HG03439 (cell line): Measurements from ENCODE around the gene ISY1.
"Not testable (repeated sequence)": the region's sequence is repeated elsewhere in the genome, so short reads cannot be mapped to it uniquely, and the experiment has no call there.

Experiments used
- ATAC-seq: cut with Tn5 transposase; IDR thresholded peaks from one replicate; pipeline ENCODE4 v1.9.1; 2021; ENCODE audit warnings: mild to moderate bottlenecking, moderate library complexity; ENCODE audit not compliant: unreplicated experiment

ISY1 gene

DNA sequence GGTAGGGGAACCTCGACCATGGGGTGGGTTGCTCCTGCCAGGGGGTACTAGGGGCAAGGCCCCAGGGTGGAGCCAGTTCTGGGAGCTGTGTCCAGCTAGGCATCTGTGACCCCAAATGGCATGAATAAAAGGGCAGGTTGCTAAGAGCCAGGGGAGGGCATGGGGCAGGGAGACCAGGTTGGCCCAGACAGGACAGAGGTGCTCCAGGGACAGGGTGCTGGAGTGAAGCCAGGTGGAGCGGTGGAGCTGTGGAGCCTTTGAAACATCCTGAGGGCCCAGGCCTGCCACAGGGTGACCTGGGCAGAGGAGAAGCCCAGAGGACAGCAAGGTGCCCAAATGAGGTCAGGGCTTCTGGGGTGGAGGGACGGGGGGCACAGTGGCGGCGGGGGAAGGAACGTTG lies 72.6 kb downstream of the ISY1 start:
- ATAC-seq, result not testable (repeated sequence)

DNA sequence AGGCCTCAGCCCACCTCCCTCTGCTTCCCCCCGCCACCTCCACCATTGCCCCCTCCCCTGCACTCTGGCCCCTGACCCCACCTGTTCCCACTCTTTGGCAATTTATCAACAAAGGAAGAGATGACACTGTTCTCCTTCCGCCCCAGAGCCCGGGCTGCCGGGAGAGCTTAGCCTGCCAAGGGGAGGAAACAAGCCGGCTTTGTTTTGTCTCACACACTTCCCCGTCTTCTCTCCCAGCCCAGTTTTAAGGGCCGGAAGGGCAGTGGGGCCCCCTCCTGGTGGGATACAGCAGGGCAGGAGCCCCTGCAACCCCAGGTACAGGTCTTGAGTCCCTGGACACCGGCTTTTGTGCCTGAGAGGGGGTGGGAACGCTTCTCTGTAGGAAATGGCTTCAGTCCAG lies 73.0 kb downstream of the ISY1 start:
- not testable (repeated sequence) for ATAC-seq

DNA sequence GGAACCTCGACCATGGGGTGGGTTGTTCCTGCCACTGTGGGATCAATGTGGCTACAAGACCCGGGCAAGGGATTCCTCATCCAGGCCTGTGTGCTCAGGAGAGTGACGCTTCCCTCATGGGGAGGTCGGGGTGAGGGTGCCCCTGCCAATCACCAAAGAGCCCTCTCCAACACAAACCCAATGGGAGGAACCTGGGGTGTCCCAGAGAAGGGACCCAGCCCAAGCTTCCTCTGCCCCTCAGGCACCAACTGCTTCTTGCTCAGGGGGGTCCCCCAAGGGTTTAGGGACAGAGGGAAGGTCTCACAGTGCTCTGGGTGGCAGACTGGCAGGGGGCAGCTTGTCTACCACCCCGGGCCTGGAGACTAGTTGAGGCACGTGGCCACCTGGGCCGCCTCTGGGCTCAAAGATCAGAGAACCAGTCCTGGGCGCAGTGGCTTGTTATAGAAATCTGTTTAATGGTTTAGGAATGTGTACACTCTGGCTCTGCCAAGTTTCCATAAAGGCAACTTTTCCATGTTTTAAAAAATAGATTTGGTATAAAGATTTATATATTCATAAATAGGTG lies 73.6 kb downstream of the ISY1 start:
- ATAC-seq, result no peak

DNA sequence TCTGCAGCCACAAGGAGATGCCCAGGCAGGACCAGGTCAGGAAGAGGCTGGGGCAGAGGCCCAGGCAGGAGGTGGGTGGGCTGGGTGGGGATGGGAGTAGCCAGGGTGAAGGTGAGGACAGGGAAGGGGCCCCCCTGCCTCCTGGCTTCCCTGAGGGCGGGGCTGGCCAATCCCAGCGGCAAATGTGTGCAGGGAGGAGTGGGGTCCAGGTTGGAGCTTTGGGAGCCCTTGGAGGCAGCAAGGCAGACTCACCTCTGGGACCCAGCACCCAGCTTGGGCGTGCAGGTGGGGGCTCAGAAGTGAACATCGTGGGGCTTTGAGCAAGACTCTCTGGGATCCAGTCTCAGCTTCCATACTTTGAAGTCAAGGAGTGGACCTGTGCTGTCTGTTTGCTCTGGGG lies 75.0 kb downstream of the ISY1 start:
- no peak for ATAC-seq

DNA sequence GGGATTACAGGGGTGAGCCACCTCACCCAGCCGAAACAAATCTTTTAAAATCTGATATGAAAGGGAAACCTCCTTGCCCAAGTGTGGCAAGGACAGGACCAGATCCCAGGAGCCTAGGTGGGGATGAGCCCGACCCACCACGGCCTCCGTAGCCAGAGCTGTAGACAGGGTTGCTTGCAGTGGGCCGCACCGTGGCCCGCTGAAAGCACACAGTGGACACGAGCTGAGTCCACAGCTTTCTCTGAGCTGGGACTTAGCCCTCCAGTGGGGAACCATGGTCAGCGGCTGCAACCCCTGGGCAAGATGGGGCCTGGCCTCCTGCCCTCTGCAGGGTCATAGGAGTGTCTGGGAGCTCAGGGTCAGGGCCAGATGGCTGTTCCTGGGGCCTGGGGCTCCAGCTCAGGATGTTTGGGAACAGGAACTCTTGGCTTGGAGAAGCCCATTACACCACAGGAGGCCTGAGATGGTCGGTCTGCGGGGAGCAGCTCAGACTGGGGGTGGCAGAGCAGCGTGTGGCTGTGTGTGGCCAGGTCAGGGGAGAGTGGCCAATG lies 75.6 kb downstream of the ISY1 start:
- no peak for ATAC-seq

DNA sequence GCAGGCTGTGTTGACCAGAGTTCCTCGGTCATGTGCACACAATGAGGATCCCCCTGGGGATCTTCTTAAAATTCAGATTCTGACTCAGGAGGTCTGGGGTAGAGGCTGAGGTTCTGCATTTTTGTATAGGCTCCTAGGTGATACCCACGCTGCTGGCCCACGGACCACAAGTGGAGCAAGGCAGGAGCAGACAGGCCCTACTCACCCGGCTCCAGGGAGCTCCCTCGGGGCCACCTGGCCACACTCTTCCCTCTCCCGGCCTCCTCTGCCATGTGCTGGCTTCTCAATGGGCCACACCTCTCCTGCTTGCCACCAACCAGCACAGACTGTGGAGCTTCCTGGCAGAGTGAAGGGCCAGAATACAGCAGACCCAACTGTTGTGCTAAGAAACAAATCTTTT lies 76.4 kb downstream of the ISY1 start:
- no peak for ATAC-seq

DNA sequence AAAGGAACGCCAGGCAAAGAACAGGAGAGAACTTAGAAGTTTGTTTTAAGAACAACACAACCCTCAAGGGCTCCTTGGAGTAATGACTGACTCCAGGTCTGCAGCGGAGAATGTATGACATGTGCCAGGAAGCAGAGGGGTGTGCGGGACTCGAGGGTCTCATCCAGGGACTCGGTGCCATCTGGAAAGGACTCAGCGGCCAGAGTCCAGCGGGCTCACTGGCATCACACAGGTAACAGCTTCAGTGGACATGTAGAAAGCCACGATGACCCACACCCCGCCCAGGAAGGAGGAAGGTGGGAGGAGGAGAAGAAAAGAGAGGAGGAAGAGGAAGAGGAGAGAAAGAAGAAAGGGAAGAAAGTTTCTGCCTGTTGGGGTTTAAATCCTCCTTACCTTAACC lies 78.8 kb downstream of the ISY1 start:
- ATAC-seq, result no peak

DNA sequence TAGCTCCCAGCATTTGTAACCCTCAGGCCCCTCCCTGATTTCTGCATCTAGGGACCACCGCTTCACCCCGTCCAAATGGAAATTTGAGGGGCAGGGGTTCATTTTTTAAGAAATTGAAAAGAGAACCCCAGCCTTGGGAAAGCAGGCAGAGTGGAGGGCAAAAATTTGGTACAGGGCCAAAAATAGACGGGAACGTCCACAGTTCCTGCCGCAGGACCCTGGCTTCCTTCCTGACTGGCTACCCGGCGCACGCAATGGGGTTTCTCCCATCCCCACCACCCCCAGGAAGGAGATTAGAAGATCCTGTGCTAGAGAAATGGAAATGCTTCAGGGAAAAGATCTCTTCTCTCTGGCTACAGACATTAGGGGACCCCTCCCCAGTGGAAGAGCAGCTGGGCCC lies 79.4 kb downstream of the ISY1 start:
- no peak for ATAC-seq

DNA sequence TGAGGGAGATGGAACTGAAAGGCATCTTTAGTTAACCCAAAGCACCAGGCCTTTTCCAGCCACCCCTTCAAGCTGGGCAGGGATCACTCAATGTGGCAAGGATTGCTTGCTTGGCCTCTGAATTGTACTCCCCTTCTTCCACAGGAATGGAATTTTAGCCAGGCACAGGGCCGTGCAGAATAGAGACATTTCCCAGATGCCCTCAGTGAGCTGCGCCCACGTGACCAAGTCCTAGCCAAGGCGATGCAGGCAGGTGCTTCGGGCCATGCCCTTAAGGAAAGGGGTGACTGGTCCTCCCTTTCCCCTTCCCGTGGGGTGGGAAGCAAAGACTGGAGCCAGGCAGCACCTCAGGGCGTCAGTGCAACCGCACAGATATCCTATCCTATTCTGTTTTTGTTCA lies 82.4 kb downstream of the ISY1 start:
- ATAC-seq, result no peak
